HepG2 (cell line): ENCODE data around the gene PLPPR3. TPM values are rescaled to one million over a fixed set of nuclear protein-coding genes. Genes with fewer than 3 reads are reported as not detected.
A peak's percentile ranks its signal among the peaks of the same experiment; 100 is the strongest.

Experiments
- AKNA ChIP-seq: sonication (generic); formaldehyde crosslinking; IDR thresholded peaks from 2 replicates; pipeline ENCODE4 v1.4.0; 2020; ENCODE audit warnings: missing genetic modification reagents, borderline replicate concordance
- ETV6 ChIP-seq: sonication (generic); formaldehyde crosslinking; conservative IDR thresholded peaks from 2 replicates; pipeline ENCODE4 v1.4.0; 2020; ENCODE audit warnings: missing genetic modification reagents
- FOXK1 ChIP-seq: sonication (generic); formaldehyde crosslinking; IDR thresholded peaks from 2 replicates; pipeline ENCODE4 v1.4.0; 2020; ENCODE audit warnings: low read depth, missing genetic modification reagents, borderline replicate concordance
- HOXA5 ChIP-seq: sonication (generic); formaldehyde crosslinking; IDR thresholded peaks from 2 replicates; pipeline ENCODE4 v1.4.0; 2020; ENCODE audit warnings: missing genetic modification reagents
- MAF1 ChIP-seq: sonication (generic); formaldehyde crosslinking; IDR thresholded peaks from 2 replicates; pipeline ENCODE4 v1.5.0; 2020; ENCODE audit warnings: missing genetic modification reagents, borderline replicate concordance
- MED13 ChIP-seq: sonication (generic); formaldehyde crosslinking; IDR thresholded peaks from 2 replicates; pipeline ENCODE4 v1.5.0; 2020; ENCODE audit warnings: missing genetic modification reagents
- MLX ChIP-seq: IDR thresholded peaks from 2 replicates; pipeline ENCODE4 v1.6.1; 2016
- PCBP1 ChIP-seq: fragments of 200-400 bp; formaldehyde crosslinking; IDR thresholded peaks from 2 replicates; pipeline ENCODE4 v1.6.1; 2017; ENCODE audit warnings: mild to moderate bottlenecking, low read depth, low read length, borderline replicate concordance
- PHF20 ChIP-seq: sonication (generic); formaldehyde crosslinking; IDR thresholded peaks from 2 replicates; pipeline ENCODE4 v1.5.0; 2020; ENCODE audit warnings: mild to moderate bottlenecking, missing genetic modification reagents
- SAFB2 ChIP-seq: sonication (generic); formaldehyde crosslinking; IDR thresholded peaks from 2 replicates; pipeline ENCODE4 v1.5.1; 2020; ENCODE audit warnings: missing genetic modification reagents, low read depth, mild to moderate bottlenecking, borderline replicate concordance
- SETDB1 ChIP-seq: sonication (generic); formaldehyde crosslinking; IDR thresholded peaks from 2 replicates; pipeline ENCODE4 v1.5.1; 2020; ENCODE audit warnings: missing genetic modification reagents, mild to moderate bottlenecking, borderline replicate concordance
- SP2 ChIP-seq: sonication (generic); formaldehyde crosslinking; IDR thresholded peaks from 2 replicates; pipeline ENCODE4 v1.5.1; 2020; ENCODE audit warnings: mild to moderate bottlenecking, missing genetic modification reagents
- XRCC5 ChIP-seq: fragments of 200-400 bp; formaldehyde crosslinking; optimal IDR thresholded peaks from 2 replicates; pipeline ENCODE3; 2017; ENCODE audit warnings: mild to moderate bottlenecking, low read length
- ZBTB20 ChIP-seq: sonication (generic); formaldehyde crosslinking; IDR thresholded peaks from 2 replicates; pipeline ENCODE4 v1.8.1; 2023; ENCODE audit warnings: missing genetic modification reagents, low read depth, mild to moderate bottlenecking, borderline replicate concordance
- ZBTB3 ChIP-seq: sonication (generic); formaldehyde crosslinking; IDR thresholded peaks from 2 replicates; pipeline ENCODE4 v1.4.0; 2020; ENCODE audit warnings: low read depth, mild to moderate bottlenecking, moderate library complexity, missing genetic modification reagents, borderline replicate concordance
- ZNF251 ChIP-seq: sonication (generic); formaldehyde crosslinking; IDR thresholded peaks from 2 replicates; pipeline ENCODE4 v1.9.0; 2021; ENCODE audit warnings: mild to moderate bottlenecking, missing genetic modification reagents
- ZNF772 ChIP-seq: sonication (generic); formaldehyde crosslinking; IDR thresholded peaks from 2 replicates; pipeline ENCODE4 v1.5.0; 2020; ENCODE audit warnings: mild to moderate bottlenecking, missing genetic modification reagents
- polyA plus RNA-seq, 8 experiments: library from polyadenylated mRNA; depleted of rRNA in 3 of 8; stranded (reverse) in 7 of 8; unstranded in 1 of 8; fragments of >200 nt; fragmentation: Illumina TruSeq in 4 of 8; extraction: Trizol in 4 of 8; gene quantifications; 2 replicates each; pipeline versions ENCODE4 v1.2.1 to v1.2.3, GENCODE V29; 2011 to 2016; ENCODE audit warnings: low read depth in 4 of 8, missing spikeins in 1 of 8, mixed read lengths in 1 of 8; ENCODE audit not compliant: insufficient read depth in 1 of 8
- total RNA-seq, 5 experiments: library from RNA; depleted of rRNA; stranded (reverse); fragments of >200 nt; fragmentation: Illumina TruSeq; extraction: Trizol; gene quantifications; 2 replicates each; pipeline ENCODE4 v1.2.3, GENCODE V29; 2016; ENCODE audit warnings: low read depth in 1 of 5
- TF ChIP-seq, protein P1 (sequence below): IDR thresholded peaks from 2 replicates; pipeline ENCODE4 v1.6.1; 2012; ENCODE audit warnings: low read length, improper control_type of control experiment
- TF ChIP-seq, protein P2 (sequence below): sonication (generic); IDR thresholded peaks from 2 replicates; pipeline ENCODE4 v1.6.1; 2016; ENCODE audit warnings: low read depth, borderline replicate concordance

PLPPR3 gene
- total and polyA plus RNA-seq, 2 of the 13 experiments (the other 11 are each of a cell fraction or from before 2014, with no cell fraction given), result 0.07 to 0.16 TPM

- TF ChIP-seq SP2 (CRISPR knock-in tag), result peak; percentile 96
- no peak for TF ChIP-seq AKNA (CRISPR knock-in tag)
- peak; percentile 43; the same call in 1 of the 2 replicates for TF ChIP-seq MED13
- TF ChIP-seq ZBTB20 (CRISPR knock-in tag), result no peak; the same call in 1 of the 2 replicates
- TF ChIP-seq XRCC5, result peak; percentile 75
- peak; percentile 78; the same call in 1 of the 2 replicates for TF ChIP-seq PCBP1
- TF ChIP-seq, protein P1, sequence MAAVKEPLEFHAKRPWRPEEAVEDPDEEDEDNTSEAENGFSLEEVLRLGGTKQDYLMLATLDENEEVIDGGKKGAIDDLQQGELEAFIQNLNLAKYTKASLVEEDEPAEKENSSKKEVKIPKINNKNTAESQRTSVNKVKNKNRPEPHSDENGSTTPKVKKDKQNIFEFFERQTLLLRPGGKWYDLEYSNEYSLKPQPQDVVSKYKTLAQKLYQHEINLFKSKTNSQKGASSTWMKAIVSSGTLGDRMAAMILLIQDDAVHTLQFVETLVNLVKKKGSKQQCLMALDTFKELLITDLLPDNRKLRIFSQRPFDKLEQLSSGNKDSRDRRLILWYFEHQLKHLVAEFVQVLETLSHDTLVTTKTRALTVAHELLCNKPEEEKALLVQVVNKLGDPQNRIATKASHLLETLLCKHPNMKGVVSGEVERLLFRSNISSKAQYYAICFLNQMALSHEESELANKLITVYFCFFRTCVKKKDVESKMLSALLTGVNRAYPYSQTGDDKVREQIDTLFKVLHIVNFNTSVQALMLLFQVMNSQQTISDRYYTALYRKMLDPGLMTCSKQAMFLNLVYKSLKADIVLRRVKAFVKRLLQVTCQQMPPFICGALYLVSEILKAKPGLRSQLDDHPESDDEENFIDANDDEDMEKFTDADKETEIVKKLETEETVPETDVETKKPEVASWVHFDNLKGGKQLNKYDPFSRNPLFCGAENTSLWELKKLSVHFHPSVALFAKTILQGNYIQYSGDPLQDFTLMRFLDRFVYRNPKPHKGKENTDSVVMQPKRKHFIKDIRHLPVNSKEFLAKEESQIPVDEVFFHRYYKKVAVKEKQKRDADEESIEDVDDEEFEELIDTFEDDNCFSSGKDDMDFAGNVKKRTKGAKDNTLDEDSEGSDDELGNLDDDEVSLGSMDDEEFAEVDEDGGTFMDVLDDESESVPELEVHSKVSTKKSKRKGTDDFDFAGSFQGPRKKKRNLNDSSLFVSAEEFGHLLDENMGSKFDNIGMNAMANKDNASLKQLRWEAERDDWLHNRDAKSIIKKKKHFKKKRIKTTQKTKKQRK, result no peak; the same call in 1 of the 2 replicates
- peak; percentile 34; the same call in 1 of the 2 replicates for TF ChIP-seq ETV6 (CRISPR knock-in tag)
- peak; percentile 75 for TF ChIP-seq MLX
- peak; percentile 83 for TF ChIP-seq PHF20 (CRISPR knock-in tag)
- no peak for TF ChIP-seq SETDB1 (CRISPR knock-in tag)
- 0 out of 2 replicates have a peak, but pooled peaks have one; percentile 37 for TF ChIP-seq MAF1
- TF ChIP-seq ZBTB3 (CRISPR knock-in tag), result 0 out of 2 replicates have a peak, but pooled peaks have one; percentile 41
- no peak for TF ChIP-seq ZNF251
- peak; percentile 61; the same call in 1 of the 2 replicates for TF ChIP-seq HOXA5 (CRISPR knock-in tag)
- TF ChIP-seq FOXK1 (CRISPR knock-in tag), result peak; percentile 85; the same call in 1 of the 2 replicates
- 0 out of 2 replicates have a peak, but pooled peaks have one; percentile 55 for TF ChIP-seq SAFB2 (CRISPR knock-in tag)
- TF ChIP-seq ZNF772 (CRISPR knock-in tag), result peak; percentile 96
- TF ChIP-seq, protein P2, sequence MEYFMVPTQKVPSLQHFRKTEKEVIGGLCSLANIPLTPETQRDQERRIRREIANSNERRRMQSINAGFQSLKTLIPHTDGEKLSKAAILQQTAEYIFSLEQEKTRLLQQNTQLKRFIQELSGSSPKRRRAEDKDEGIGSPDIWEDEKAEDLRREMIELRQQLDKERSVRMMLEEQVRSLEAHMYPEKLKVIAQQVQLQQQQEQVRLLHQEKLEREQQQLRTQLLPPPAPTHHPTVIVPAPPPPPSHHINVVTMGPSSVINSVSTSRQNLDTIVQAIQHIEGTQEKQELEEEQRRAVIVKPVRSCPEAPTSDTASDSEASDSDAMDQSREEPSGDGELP, result peak; percentile 82; the same call in 1 of the 2 replicates
Observed at GRCh38 chr19:796692-797527, 24.8 kb downstream of the PLPPR3 start, which contains the start of gene PTBP1 (continued).
